Muscle of leg (tissue), 11 donors: ENCODE results near the gene EPN3. TPM values are rescaled to one million over a fixed set of nuclear protein-coding genes. Genes with fewer than 3 reads are reported as not detected.

ENCODE experiments used
- DNase-seq: peaks from one replicate; pipeline ENCODE4 v3.0.0; 2013
- H3K27ac ChIP-seq: one replicate; pipeline ENCODE4 v1.5.1; 2013; ENCODE audit warnings: mild to moderate bottlenecking, low read length, control low read depth
- H3K27me3 ChIP-seq: one replicate; pipeline ENCODE4 v1.6.1; 2013; ENCODE audit warnings: low read length; ENCODE audit not compliant: control insufficient read depth, insufficient read depth
- H3K36me3 ChIP-seq: one replicate; pipeline ENCODE4 v1.6.1; 2013; ENCODE audit warnings: low read length; ENCODE audit not compliant: control insufficient read depth, insufficient read depth
- H3K4me1 ChIP-seq: one replicate; pipeline ENCODE4 v1.6.1; 2013; ENCODE audit warnings: low read length; ENCODE audit not compliant: control insufficient read depth, insufficient read depth
- H3K4me3 ChIP-seq: one replicate; pipeline ENCODE4 v1.5.1; 2013; ENCODE audit warnings: low read length, control low read depth
- H3K9me3 ChIP-seq: replicated peaks from 2 replicates; pipeline ENCODE4 v1.6.1; 2013; ENCODE audit warnings: low read depth, low read length; ENCODE audit not compliant: control insufficient read depth
- WGBS: methylation state at CpG from one replicate; pipeline ENCODE4 v1.1.5; 2013; ENCODE audit warnings: missing lambda C conversion rate; ENCODE audit not compliant: insufficient coverage; 5-methylcytosine and 5-hydroxymethylcytosine counted together
- polyA plus RNA-seq, 8 donors: library from polyadenylated mRNA; unstranded; fragments of 120-200 nt; gene quantifications; one replicate each; pipeline versions ENCODE4 v1.2.1 to v1.2.3, GENCODE V29; 2013; ENCODE audit warnings: inconsistent platforms in 1 of 8, low replicate concordance in 1 of 8; ENCODE audit not compliant: insufficient read length in 8 of 8, insufficient read depth in 1 of 8
- total RNA-seq: library from RNA; stranded (reverse); fragments of 120-200 nt; gene quantifications from one replicate; pipeline ENCODE4 v1.2.4, GENCODE V29; 2013

Gene EPN3
- total and polyA plus RNA-seq, 9 donors, result 0.18 to 3.0 (median 1.0) TPM

GRCh38 chr17:50540560-50541401 is 8.2 kb downstream of the EPN3 start:
- Histone ChIP-seq H3K4me3 (no peak overlapping the region), H3K9me3 (no peaks in the 10 kb centered on the region), H3K4me1 (peaks cover 39% of the 10 kb centered on the region), H3K36me3 (no peaks in the 10 kb centered on the region), H3K27me3 (peaks cover 2% of the 10 kb centered on the region), H3K27ac (no peak overlapping the region)
- WGBS, result 90% methylated on average over 7 of the region's 11 CpGs
- DNase-seq, result peak; percentile 24

- WGBS, result 56% methylated on average over 9 of the region's 9 CpGs
- Histone ChIP-seq H3K9me3 (no peaks in the 10 kb centered on the region), H3K36me3 (no peaks in the 10 kb centered on the region), H3K27ac (peak overlapping the region; percentile 1), H3K27me3 (peaks cover 2% of the 10 kb centered on the region), H3K4me3 (peak overlapping the region; percentile 62), H3K4me1 (peaks cover 39% of the 10 kb centered on the region)
- DNase-seq, result no peak
Observed at GRCh38 chr17:50541402-50541715, 8.8 kb downstream of the EPN3 start.

DNA sequence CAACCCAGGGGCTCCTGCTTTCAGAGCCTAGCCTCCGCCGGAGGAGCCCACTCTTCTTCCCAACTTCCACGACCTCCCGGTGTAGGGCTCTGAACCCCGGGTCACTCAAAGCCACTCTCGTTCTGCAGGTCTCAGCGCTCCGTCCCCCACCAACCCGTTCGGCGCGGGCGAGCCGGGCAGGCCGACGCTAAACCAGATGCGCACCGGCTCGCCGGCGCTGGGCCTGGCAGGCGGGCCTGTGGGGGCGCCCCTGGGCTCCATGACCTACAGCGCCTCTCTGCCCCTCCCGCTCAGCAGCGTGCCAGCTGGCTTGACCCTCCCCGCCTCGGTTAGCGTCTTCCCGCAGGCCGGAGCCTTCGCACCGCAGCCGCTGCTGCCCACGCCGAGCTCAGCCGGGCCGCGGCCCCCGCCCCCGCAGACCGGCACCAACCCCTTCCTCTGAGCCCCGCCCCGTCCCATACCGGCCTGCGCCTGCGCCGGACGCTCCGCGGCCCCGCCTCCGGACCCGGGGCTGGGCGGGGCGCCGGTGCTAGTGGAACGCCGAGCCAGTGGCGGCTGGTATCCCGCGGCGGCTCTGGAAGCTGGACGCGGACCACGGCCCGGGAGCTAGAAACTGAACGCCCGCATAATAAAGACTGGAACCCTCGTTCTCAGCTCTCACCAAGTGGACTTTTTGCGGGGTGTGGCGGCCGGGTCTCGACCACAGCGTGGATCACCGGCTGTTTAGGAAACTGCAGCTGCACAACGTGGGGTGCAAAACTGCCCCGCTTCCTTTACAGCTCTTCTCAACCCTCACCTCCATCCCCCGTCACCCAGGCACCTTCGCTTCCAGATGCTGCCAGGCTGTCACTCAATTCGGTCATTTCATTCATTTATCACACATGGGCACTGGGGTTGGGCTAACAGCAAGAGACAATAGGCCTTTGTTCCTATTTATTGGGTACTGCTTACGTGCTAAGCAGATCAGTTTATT is 9.5 kb downstream of the EPN3 start:
- peak; percentile 91 for DNase-seq
- H3K4me1 ChIP-seq, result peaks cover 44% of the 10 kb centered on the region
- under 1% methylated on average over 76 of the region's 82 CpGs for WGBS

GRCh38 chr17:50542795-50543774 is 10.6 kb downstream of the EPN3 start:
- DNase-seq, result no peak
- Histone ChIP-seq H3K27ac (no peak overlapping the region), H3K4me3 (no peak overlapping the region), H3K4me1 (peaks cover 52% of the 10 kb centered on the region), H3K36me3 (no peaks in the 10 kb centered on the region), H3K27me3 (peaks cover 2% of the 10 kb centered on the region), H3K9me3 (no peaks in the 10 kb centered on the region)
- 86% methylated on average over 6 of the region's 16 CpGs for WGBS

More for the DNA sequence above, 9.5 kb downstream of the EPN3 start:
- peak overlapping the region; percentile 62 for H3K4me3 ChIP-seq
- H3K9me3 ChIP-seq, result no peaks in the 10 kb centered on the region
- no peaks in the 10 kb centered on the region for H3K36me3 ChIP-seq
- H3K27ac ChIP-seq, result peak overlapping the region; percentile 69
- peaks cover 2% of the 10 kb centered on the region for H3K27me3 ChIP-seq

GRCh38 chr17:50544516-50544915 is 12.0 kb downstream of the EPN3 start:
- no peak for DNase-seq
- H3K9me3 ChIP-seq, result no peaks in the 10 kb centered on the region
- H3K27me3 ChIP-seq, result peaks cover 2% of the 10 kb centered on the region
- H3K36me3 ChIP-seq, result peaks cover 2% of the 10 kb centered on the region
- WGBS, result 72% methylated on average over 7 of the region's 7 CpGs
- no peak overlapping the region for H3K27ac ChIP-seq
- H3K4me1 ChIP-seq, result peaks cover 52% of the 10 kb centered on the region
- H3K4me3 ChIP-seq, result no peak overlapping the region

DNA sequence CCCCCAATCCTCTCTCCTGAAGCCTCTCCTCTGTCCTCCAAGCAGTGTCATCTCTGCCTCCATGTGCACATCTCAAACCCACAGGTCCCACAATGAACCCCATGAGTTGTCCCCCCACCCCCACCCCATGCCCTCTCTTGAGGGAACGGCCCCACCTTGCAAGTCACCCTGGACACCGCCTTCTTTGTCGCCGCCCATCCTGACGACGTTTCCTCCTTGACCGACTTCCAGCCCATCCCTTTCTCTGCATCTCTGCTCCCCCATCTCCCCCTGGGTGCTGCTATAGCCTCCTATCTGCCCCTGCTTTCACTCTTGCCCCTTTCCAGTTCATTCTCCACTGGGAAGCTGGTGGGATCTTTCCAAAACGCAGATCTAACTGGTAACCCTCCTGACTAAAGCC is 12.8 kb downstream of the EPN3 start:
- no peak for DNase-seq
- Histone ChIP-seq H3K36me3 (peaks cover 5% of the 10 kb centered on the region), H3K4me1 (peaks cover 51% of the 10 kb centered on the region), H3K9me3 (no peaks in the 10 kb centered on the region), H3K27ac (no peak overlapping the region), H3K27me3 (peaks cover 2% of the 10 kb centered on the region), H3K4me3 (no peak overlapping the region)
- 53% methylated on average over 8 of the region's 8 CpGs for WGBS

DNA sequence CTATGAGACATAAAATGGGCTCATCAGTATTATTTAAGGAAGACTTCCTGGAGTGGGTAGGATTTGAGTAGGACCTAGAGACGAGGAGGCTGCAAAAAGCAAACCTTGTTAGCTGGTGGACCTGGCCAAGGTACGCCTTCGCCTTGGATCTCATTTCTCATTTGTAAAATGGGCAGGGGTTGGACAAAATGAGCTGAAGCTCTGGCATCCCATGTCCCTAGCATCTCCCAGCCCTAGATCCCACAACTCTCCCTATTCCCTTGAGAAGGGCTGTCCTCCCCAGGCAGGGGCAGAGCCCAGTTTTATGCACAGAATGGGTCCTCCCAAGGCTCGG is 14.1 kb downstream of the EPN3 start:
- WGBS, result 45% methylated on average over 4 of the region's 4 CpGs
- Histone ChIP-seq H3K27me3 (peaks cover 2% of the 10 kb centered on the region), H3K9me3 (no peaks in the 10 kb centered on the region), H3K4me1 (peaks cover 47% of the 10 kb centered on the region), H3K4me3 (peak overlapping the region; percentile 57), H3K27ac (no peak overlapping the region), H3K36me3 (peaks cover 13% of the 10 kb centered on the region)
- no peak for DNase-seq

DNA sequence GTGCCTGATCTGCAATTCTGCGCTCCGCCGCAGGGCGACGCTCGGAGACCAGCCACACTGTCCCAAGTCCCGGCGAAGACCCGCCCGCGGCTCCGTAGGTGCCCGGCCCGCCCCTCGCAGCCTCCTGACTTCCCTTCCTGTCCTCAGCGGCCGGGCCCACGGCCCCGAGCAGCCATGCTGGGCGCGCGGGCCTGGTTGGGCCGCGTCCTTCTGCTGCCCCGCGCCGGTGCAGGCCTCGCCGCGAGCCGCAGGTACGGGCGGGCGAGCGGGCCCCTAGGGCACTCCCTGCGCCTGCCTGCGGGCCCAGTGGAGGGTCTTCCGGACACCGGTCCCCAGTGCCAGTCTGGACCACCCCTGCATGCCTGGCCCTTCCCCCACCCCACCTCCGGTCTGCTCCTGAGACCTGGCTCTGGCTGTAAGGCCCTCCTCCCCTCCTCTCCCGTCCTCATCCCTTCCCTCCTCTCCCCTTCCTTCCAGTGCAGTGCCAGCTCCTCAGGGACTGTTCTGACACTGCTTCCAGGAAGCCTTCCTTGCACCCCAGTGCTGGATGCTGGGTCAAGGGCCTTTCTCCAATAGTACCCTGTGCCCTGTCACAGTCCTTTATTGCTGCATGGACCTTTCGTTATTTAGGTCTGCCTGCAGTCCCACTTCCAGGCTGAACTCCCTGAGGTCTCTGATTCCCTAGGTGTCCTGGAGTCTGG is 14.7 kb downstream of the EPN3 start, which contains the start of gene SPATA20:
TSS of gene SPATA20 (plus strand) at position 140 of the 701 bp plus-strand sequence. CDS start at position 175, 35 bp downstream.
- no peaks in the 10 kb centered on the region for H3K9me3 ChIP-seq
- peaks cover 46% of the 10 kb centered on the region for H3K4me1 ChIP-seq
- H3K27ac ChIP-seq, result peak within 1 kb of the TSS; percentile 72
- 3% methylated on average over 33 of the region's 42 CpGs for WGBS
- peak; percentile 94 for DNase-seq
- peaks cover 2% of the 10 kb centered on the region for H3K27me3 ChIP-seq
- H3K36me3 ChIP-seq, result peaks cover 15% of the 10 kb centered on the region
- H3K4me3 ChIP-seq, result peak within 1 kb of the TSS; percentile 57

- DNase-seq, result peak; percentile 61
- Histone ChIP-seq H3K4me1 (peaks cover 41% of the 10 kb centered on the region), H3K27ac (peak overlapping the region; percentile 72)
Observed at GRCh38 chr17:50547736-50548083, 15.2 kb downstream of the EPN3 start.

More at GRCh38 chr17:50547736-50548083, 15.2 kb downstream of the EPN3 start:
- Histone ChIP-seq H3K9me3 (no peaks in the 10 kb centered on the region), H3K27me3 (peaks cover 2% of the 10 kb centered on the region), H3K36me3 (peaks cover 15% of the 10 kb centered on the region), H3K4me3 (peak overlapping the region; percentile 57)
- 69% methylated on average over 2 of the region's 5 CpGs for WGBS
